Measurements from ENCODE around the gene ZNF444.
"Not testable (repeated sequence)": the region's sequence is repeated elsewhere in the genome, so short reads cannot be mapped to it uniquely, and the experiment has no call there.

Gene ZNF444

DNA sequence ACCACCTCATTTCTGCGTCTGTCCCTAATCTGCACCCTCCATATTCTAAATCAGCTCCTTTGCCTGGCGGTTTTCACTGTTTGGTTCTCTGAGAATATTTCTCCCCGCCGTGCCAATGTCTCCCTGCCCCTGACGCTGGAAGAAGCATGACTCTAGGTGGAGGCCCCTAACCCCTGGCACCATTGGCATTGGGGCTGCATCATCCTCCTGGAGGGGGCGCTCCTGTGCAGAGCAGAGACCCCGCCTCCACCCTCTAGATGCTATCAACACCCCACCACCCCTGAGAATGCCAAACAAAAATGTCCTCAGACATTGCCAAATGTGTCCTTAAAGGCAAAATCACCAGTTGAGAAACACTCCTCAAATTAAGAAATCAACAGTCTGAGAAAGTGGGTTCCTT is 50.0 kb downstream of the ZNF444 start:
- DNase-seq = no peak

DNA sequence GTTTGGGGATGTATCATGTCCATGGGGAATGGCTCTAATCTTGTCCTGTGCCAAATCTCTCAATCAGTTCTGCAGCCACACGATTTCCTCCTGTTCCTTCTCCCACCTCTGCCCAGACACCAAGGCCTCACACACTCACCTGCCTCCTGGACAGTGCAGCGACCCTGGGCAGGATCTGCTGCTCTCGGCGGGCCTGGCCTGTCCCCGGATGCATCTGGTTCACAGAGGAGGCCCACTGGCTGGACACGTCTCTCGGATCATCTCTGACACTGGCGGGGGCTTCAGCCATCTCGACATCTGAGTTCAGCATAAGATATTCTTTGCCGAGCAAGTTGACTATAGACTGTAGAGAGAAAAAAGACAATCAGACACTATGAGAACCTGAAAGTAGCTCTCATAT is 50.6 kb downstream of the ZNF444 start:
- no peak for DNase-seq

DNA sequence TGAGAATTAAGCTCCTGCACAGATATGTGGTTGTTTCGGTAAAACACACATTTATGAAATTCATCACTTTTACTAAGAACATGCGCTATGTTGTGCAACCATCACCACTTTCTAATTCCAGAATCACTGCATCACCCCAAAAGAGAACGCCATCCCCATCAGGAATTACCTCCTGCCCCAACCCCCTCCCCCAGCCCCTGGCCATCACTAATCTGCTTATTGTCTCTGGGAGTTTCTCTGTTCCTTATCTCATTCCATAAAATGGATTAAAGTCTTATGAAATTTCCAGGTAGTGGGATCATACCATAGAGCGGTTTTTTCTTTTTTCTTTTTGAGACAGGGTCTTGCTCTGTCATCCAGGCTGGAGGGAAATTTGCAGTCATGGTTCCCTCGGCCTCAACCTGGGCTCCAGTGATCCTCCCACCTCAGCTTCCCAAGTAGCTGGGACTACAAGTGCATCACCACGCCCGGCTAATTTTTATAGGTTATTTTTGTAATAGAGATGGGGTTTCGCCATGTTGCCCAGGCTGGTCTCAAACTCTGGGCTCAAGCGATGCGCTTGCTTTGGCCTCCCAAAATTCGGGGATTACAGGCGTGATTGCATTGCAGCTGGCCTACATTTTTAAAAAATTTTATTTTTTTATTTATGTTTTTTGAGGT is 53.0 kb downstream of the ZNF444 start:
- DNase-seq = no peak

DNA sequence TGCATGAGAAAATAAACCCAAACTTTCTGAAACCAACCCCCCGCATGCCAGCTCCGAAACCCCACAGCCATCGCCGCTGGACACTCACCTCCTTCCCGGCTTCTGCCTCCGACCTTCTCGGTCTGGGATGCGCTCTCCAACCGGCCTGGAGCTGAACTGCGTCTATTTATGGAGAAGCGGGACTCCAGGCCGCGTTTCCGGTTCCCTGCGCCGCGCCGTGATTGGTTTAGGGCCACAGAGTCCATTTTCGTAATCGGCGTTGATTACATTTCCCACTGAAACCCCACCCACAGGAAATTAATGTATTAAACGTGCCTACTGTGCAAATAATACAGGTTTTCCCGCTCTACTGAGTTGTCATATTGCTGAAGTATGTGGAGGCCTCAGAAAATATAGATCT is 56.6 kb downstream of the ZNF444 start, which contains the start of gene ZSCAN5B:
TSS of gene ZSCAN5B (minus strand) at position 138 of the 400 bp plus-strand sequence. CDS start 4,731 bp downstream, outside the sequence.
- not testable (repeated sequence) for DNase-seq

DNA sequence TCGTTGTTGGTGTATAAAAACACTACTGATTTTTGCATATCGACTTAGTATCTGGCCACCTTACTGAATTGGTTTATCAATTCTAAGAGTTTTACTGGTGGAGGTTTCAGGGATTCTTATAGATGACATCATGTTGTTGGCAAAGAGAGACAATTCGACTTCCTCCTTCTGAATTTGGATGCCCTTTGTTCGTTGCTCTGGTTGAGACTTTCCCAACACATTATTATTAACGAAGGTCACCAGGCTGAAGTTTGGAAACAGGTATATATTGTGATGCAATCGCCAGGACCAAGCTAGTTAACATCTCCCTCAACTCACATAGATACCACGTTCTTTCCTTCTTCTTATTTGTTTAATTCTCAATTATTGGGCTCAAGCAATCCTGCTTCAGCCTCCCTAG is 58.6 kb downstream of the ZNF444 start:
- no peak for DNase-seq

DNA sequence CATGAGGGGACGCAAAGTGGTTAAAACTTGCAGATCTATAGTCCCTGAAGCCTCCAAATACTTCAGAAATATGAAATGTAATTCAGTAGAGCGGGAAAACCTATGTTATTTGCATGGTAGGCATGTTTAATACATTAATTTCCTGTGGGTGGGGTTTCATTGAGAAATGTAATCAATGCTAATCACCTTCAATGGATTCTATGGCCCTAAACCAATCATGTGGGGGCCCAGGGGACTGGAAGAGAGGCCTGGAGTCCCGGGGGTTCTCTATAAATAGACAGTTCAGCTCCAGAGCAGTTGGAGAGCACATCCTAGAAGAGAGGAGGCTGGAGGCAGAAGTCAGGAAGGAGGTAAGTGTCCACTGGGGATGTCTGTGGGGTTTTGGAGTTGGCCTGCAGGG is 60.9 kb downstream of the ZNF444 start, which contains the start of gene ZSCAN5C:
TSS of gene ZSCAN5C (plus strand) at position 301 of the 400 bp plus-strand sequence. CDS start 3,641 bp downstream, outside the sequence.
- DNase-seq = no peak

DNA sequence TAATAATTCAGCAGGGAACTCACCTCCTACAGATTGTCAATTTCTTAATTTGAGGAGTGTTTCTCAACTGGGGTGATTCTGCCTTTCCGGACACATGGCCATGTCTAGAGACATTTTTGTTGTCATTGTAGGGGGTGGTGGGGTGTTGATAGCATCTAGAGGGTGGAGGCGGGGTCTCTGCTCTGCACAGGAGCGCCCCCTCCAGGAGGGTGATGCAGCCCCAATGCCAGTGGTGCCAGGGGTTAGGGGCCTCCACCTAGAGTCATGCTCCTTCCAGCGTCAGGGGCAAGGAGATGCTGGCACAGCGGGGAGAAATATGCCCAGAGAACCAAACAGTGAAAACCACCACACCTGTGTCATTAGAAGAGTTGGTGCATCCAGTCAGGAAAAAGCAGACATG is 66.5 kb downstream of the ZNF444 start:
- not testable (repeated sequence) for DNase-seq

DNA sequence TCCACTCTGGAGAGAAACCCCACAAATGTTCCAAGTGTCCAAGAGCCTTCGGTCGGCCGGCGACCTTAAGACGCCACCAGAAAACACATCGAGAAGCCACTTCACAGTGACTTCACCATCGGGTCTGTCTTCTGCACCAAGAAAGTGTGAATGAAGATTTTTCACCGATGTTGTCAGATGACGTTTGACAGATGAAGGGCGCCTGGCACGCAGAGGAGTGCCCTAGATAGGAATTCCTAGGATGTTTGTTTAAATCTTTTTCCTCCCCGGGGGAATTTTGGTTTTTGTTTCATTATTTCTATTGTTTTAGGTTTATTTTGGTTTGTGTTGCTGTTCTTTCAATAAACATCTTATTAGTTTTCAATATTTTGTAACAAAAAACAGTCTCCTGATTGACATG is 68.0 kb downstream of the ZNF444 start:
- DNase-seq = no peak

DNA sequence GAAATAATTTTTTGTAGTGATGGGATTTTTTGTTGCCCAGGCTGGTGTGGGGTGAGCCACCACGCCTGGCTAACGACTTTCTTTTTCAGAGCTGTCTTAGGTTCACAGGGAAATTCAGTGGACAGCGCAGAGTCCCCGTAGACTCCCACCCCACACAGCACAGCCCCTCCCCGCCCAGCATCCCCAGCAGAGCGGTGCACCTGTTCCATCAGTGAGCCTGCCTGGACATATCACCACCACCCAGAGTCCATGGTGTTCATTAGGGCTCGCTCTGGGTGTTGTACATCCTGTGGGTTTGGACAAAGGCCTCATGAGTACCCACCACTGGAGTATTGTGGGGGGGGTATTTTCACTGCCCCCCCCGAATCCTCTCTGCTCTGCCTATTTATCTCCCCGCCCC is 68.9 kb downstream of the ZNF444 start:
- DNase-seq = not testable (repeated sequence)
